LNCAP (cell line): Measurements from ENCODE around the gene PPDPF.
A peak's percentile ranks its signal among the peaks of the same experiment; 100 is the strongest.

Source experiments
- TF ChIP-seq, protein P1 (sequence below): fragments of 450-650 bp; IDR thresholded peaks from 2 replicates; pipeline ENCODE4 v1.5.1; 2017; ENCODE audit warnings: mild to moderate bottlenecking

PPDPF gene

DNA sequence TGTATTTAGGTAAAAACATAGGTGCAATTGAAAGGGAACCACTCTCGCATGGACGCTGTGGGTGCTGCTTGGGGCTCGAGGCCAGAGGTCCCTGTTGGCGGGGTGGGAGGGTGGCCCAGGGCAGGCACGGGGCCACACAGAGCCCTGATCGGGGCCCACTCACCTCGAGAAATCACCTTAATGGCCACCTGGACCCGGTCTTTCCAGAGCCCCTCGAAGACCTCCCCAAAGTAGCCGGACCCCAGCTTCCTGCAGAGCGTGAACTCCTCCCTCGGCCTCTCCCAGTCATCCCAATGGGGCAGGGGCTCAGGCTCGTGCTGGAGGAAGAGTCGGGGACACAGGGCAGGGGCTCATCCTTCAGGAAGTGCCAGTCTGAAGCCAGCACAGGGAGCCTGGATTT, 12.8 kb downstream of the PPDPF start:
- TF ChIP-seq, protein P1, sequence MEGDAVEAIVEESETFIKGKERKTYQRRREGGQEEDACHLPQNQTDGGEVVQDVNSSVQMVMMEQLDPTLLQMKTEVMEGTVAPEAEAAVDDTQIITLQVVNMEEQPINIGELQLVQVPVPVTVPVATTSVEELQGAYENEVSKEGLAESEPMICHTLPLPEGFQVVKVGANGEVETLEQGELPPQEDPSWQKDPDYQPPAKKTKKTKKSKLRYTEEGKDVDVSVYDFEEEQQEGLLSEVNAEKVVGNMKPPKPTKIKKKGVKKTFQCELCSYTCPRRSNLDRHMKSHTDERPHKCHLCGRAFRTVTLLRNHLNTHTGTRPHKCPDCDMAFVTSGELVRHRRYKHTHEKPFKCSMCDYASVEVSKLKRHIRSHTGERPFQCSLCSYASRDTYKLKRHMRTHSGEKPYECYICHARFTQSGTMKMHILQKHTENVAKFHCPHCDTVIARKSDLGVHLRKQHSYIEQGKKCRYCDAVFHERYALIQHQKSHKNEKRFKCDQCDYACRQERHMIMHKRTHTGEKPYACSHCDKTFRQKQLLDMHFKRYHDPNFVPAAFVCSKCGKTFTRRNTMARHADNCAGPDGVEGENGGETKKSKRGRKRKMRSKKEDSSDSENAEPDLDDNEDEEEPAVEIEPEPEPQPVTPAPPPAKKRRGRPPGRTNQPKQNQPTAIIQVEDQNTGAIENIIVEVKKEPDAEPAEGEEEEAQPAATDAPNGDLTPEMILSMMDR: no peak

DNA sequence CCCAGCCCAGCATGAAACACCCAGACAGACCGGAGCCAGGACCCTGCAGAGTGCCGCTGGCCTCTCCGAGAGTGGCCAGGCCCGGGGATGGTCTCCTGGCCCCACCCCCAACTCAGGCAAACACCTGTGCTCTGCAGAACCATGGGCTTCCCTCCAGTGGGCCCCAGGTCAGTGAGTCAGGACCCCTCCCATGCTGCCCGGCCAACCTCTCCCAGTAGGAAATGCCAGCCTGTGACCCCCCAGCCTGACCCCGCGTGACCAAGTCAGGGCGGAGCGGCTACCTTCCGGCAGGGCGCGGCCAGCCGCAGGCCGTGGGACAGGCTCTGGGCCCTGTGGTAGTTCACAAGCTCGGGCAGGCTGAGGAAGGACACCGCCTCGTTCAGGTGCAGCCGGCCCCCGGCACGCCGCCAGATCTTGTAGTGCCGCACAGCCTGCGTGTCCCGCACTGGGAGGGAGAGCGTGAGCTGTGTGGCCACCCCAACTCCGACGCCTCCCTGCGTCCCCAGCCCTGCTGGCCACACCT, 13.4 kb downstream of the PPDPF start:
- TF ChIP-seq, protein P1: no peak

DNA sequence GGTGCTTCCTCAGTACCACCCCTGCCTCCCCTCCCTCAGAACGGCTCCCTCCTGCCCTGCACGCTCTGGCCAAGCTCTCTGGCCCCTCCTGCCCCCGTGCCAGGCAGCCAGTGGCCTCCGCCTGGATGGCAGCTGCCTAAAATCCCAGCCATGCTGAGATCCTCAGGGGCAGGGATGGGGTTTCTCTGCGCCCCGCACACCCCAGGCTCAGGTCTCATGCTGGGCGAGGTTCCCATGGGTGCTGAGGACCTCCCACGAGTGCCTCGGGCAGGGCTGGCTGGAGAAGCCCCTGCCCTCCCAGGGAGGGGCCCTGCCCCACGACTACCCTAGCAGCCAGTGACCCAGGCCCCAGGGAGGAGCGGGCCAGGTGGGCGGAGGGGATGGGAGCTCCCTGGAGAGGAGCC, 13.9 kb downstream of the PPDPF start:
- TF ChIP-seq, protein P1: no peak

DNA sequence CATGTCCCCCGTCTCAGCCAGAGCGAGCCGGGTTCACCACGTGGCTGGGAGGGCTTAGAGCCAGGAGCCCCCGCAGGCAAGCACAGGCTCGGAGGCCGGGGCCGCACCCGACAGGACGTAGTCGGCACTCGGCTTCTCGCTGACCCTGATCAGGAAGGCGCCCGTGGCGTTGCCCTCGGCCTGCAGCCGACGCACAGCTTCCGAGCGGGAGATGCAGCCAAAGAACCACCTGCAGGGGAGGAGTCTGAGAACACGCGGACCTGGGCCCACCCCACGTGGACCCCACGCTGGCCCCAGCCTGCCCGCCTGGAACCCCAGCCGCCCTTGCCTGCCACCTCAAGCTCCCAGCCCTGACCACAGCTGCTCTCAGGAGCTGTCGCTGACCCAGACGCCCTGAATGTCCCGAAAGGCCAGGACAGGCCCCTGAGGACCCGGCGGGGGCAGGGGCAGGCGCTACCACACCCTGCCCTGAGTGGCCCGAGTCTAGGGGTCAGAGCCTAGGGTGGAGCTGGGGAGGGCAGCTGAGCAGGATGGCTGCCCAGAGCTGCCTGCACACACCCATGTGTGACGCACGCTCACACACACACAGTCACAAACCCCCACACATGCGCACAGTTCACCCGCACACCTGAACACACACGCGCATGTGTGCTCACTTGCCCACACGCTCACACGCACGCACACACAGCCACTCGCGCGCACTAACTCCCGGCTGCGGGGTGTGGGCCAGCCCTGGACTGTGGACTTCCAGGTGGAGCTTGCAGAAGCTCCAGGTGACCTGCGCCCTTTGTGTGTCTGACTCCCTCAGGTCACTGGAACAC, 14.5 kb downstream of the PPDPF start:
- TF ChIP-seq, protein P1: no peak

DNA sequence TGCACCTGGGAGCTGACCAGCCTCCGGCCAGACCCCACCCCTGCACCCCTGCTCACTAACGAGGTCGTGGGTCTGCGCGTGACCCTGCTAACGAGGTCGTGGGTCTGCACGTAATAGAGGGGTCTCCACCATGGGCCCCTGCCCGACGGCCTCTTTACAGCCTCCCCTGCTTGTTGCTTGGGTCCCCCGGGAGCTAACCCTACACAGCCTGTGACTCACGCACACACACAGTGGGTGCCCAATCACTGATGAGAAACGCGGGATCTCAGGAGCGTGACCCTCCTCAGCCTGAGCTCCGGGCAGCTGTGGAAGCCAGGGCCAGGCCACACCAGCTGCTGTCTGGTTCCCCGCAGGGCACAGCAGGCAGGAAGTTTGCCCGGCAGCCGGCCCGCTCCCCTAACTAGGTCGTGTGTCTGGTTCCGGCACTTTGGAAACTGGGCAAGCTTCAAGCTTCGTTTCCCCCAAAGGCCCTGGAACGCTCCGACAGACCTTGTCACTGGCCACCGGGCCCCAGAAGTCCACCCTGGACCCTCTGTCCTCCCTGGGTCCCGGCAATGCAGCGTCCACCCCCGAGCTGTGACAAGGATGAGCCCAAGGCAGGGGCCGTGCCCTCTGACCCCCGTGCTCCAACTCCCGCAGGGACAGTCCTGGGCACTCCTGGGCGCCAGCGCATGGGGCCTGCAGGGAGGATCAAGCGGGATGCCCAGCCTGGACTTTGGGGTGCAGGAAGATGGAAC, 15.8 kb downstream of the PPDPF start:
- TF ChIP-seq, protein P1: no peak

DNA sequence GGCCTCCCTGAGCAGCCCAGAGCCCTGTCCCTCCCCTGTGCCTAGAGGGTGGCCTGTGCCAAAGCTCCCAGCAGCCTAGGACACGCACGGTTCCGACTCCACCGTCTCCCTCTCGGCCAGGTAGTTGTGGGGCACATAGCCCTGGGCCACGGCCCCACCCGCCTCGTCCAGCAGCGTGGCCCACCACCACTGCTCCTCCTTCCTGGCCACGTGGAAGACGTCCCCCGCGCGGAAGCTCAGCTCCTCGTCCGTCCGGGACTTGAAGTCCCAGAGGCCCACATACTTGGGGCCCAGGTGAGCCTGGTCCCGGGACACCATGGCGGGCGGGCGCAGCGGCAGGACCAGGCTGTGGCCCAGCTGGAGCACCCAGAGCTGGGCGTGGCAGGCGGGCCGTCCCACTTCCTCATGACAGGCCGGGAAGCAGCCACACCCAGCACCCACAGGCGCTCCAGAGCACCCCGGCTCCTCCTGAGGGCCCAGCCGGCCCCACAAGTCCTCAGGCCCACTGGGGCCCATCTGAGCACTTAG, 16.5 kb downstream of the PPDPF start, which contains the start of gene PTK6:
TSS of gene PTK6 (minus strand) at position 380 of the 528 bp plus-strand sequence. CDS start at position 318, 62 bp downstream.
- TF ChIP-seq, protein P1: no peak

DNA sequence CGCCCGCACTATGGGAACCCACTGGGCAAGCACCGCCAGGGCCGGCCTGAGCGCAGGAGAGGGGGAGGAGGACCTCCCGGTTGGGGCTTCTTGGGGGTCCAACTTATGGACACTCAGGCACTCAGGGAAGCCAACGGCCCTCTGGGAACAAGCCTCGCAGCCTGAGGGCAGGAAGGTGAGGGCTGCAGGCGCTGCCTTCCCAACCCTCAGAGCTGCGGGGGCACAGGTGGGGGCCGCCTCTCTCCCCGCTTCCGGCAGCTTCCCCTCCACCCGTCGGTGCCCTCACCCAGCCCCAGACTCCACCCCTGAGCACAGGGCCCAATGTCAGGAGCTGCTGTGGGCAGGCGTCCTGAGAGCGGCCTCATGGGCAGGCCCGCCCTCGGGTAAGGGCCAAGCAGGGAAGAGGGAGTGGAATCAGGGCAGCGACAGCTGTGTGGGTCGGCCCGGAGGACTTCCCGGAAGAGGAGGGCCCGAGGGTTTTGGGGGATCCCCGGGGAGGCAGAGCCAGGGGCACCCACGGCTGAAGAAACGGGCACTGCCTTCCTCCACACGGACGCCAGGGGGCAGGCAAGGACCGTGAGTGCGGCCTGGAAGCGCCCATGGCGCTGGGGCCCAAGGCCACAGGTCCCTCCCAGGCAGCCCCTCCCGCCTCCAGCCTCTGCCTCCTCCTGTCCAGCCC, 17.1 kb downstream of the PPDPF start:
- TF ChIP-seq, protein P1: peak; percentile 84
